ENCODE data around the gene MUC20.

GRCh38 chr3:195699388-195699771, 21.4 kb upstream of the MUC20 start:
- TF ChIP-seq CTCF (conservative IDR thresholded peaks at IDR 0.05; ENCODE audit: low read depth in 2 of 2) (no peak), POLR2AphosphoS5 (IDR thresholded peaks at IDR 0.05; ENCODE audit: low read depth) (no peak), STAT1 (IDR thresholded peaks at IDR 0.05; ENCODE audit: unreplicated experiment) (no peak), EZH2 (IDR thresholded peaks at IDR 0.05; ENCODE audit: low read depth, unreplicated experiment) (no peak), ZNF114 (CRISPR knock-in tag; IDR thresholded peaks at IDR 0.05) (no peak), JUNB (IDR thresholded peaks at IDR 0.05; ENCODE audit: unreplicated experiment) (no peak), REST (IDR thresholded peaks at IDR 0.05; ENCODE audit: unreplicated experiment) (no peak), ZNF331 (CRISPR knock-in tag; IDR thresholded peaks at IDR 0.05; ENCODE audit: low read depth) (no peak), CREB1 (CRISPR knock-in tag; IDR thresholded peaks at IDR 0.05; ENCODE audit: low read depth) (no peak), EZH2phosphoT487 (IDR thresholded peaks at IDR 0.05; ENCODE audit: unreplicated experiment) (no peak)
